Measurements from ENCODE around the gene USP12.

DNA sequence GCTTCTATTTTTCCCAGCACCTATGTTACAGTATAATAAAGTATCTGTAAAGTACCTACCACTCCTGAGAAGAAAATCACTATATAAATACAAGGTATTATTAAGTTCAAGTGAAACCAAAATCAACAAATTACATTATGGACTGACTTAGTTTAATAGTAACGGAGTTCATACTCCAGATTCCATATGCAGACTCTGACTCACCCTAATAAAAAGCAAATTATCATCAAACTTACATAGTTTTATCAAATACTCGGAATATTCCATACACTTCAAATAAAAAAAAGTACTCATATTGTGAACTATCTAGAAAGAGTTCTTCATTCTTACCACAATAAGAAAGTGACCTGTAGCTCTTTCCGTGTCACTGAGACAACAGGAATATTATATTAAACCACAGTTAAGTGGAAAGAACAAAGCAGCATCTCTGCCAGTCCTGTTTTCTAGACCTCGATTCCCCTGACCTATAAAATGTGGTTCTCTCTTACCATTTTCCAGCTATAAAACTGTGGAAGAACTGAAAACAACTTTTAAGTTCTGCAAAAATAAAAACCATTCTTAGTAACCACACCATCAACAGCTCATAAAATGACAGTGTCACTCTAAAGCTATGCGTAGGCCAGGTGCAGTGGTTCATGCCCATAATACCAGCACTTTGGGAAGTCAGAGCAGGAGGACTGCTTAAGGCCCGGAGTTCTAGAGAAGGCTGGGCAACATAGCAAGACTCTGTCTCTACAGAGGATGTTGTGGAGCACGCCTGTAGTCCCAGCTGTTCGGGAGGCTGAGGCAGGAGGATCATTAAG is 42.6 kb downstream of the USP12 start:
- TF ChIP-seq, protein P1, sequence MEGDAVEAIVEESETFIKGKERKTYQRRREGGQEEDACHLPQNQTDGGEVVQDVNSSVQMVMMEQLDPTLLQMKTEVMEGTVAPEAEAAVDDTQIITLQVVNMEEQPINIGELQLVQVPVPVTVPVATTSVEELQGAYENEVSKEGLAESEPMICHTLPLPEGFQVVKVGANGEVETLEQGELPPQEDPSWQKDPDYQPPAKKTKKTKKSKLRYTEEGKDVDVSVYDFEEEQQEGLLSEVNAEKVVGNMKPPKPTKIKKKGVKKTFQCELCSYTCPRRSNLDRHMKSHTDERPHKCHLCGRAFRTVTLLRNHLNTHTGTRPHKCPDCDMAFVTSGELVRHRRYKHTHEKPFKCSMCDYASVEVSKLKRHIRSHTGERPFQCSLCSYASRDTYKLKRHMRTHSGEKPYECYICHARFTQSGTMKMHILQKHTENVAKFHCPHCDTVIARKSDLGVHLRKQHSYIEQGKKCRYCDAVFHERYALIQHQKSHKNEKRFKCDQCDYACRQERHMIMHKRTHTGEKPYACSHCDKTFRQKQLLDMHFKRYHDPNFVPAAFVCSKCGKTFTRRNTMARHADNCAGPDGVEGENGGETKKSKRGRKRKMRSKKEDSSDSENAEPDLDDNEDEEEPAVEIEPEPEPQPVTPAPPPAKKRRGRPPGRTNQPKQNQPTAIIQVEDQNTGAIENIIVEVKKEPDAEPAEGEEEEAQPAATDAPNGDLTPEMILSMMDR (IDR thresholded peaks at IDR 0.05): no peak
- no peak for TF ChIP-seq EP300 (IDR thresholded peaks at IDR 0.05)
- TF ChIP-seq POLR2A (IDR thresholded peaks at IDR 0.05): no peak

Data from ovary (tissue), 3 donors.